ENCODE data around the gene MARCHF4. TPM values are rescaled to one million over a fixed set of nuclear protein-coding genes. Genes with fewer than 3 reads are reported as not detected.

MARCHF4 gene, protein sequence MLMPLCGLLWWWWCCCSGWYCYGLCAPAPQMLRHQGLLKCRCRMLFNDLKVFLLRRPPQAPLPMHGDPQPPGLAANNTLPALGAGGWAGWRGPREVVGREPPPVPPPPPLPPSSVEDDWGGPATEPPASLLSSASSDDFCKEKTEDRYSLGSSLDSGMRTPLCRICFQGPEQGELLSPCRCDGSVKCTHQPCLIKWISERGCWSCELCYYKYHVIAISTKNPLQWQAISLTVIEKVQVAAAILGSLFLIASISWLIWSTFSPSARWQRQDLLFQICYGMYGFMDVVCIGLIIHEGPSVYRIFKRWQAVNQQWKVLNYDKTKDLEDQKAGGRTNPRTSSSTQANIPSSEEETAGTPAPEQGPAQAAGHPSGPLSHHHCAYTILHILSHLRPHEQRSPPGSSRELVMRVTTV
- total RNA-seq, result under 1 TPM in 2 of 4 donors, not detected in 2; under 0.01 to 0.14 TPM
- under 1 TPM in 1 of 3 donors, not detected in 2; 0.20 TPM for polyA plus RNA-seq

DNA sequence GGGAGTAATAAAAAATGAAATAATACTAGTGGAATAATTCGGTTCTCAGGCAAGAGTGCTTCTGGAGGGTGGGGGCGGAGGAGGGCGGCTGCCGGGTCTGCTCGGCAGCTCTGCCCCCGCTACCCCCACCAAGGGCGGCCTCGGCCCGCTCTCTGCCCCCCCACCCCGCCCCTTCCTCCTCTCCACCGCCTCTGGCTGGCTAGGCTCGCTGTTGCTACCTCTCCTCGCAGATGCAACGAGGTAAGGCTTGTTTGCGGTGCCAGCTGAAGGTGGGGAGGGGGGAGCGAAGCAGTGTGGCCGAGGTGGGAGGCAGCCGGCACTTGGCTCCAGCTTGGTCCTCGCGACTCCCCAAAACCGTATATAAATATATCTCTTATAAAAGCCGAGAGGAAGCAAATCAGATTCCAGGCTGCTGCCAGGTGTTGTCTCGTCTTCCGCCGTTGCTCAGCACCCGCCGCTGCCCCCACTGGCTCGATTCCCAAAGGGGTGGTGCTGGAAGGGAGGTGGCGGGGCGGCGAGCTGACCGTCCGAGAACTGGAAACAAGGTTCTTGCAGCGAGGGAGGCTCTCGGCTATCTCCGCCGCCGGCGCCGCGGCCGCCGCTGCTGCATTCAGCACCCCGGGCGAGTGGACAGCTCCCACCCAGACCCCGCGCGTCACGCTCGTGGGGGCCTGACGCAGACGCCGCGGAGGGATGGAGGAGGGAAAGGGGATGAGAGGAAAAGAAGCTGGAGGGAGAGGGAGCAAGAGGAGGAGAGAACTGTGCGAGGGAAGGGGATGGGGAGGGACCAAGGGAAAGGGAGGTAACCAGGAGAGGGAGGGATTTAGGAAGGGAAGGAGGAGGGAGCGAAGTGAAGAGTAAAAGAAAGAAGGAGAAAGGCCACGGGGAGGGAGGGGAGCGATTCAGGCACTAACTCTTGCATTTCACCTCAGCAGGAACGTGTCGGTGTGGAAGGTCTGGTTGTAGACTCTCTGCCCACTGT is at the start of gene MARCHF4:
Gene MARCHF4, minus strand, starts transcription at position 763 of the 982 bp plus-strand sequence. CDS start 2,223 bp downstream, outside the sequence.
- WGBS, 2 donors, result 1 to 3% methylated on average over 60 of the region's 60 CpGs
- H3K27me3 ChIP-seq, result peaks cover 19 to 66% (median 47%) of the 10 kb centered on the region in 3 donors
- no peaks in the 10 kb centered on the region for H3K9me3 ChIP-seq
- intact Hi-C loops (cut with DNase I), result no loop called here
- H3K4me1 ChIP-seq, result peaks cover 0 to 17% (median 13%) of the 10 kb centered on the region in 4 donors
- no peaks in the 10 kb centered on the region for H3K36me3 ChIP-seq
- TF ChIP-seq EP300 (IDR thresholded peaks at IDR 0.05) (no peak), POLR2AphosphoS5 (IDR thresholded peaks at IDR 0.05) (no peak), POLR2A (IDR thresholded peaks at IDR 0.05) (no peak)
- TF ChIP-seq, protein P1, sequence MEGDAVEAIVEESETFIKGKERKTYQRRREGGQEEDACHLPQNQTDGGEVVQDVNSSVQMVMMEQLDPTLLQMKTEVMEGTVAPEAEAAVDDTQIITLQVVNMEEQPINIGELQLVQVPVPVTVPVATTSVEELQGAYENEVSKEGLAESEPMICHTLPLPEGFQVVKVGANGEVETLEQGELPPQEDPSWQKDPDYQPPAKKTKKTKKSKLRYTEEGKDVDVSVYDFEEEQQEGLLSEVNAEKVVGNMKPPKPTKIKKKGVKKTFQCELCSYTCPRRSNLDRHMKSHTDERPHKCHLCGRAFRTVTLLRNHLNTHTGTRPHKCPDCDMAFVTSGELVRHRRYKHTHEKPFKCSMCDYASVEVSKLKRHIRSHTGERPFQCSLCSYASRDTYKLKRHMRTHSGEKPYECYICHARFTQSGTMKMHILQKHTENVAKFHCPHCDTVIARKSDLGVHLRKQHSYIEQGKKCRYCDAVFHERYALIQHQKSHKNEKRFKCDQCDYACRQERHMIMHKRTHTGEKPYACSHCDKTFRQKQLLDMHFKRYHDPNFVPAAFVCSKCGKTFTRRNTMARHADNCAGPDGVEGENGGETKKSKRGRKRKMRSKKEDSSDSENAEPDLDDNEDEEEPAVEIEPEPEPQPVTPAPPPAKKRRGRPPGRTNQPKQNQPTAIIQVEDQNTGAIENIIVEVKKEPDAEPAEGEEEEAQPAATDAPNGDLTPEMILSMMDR (IDR thresholded peaks at IDR 0.05), result no peak
- peak; percentile 74 for DNase-seq
- H3K4me3 ChIP-seq, result peak within 1 kb of the TSS in 3 of 4 donors; percentile 0 to 31 (median 7)
- H3K27ac ChIP-seq, result no peak within 1 kb of the TSS

DNA sequence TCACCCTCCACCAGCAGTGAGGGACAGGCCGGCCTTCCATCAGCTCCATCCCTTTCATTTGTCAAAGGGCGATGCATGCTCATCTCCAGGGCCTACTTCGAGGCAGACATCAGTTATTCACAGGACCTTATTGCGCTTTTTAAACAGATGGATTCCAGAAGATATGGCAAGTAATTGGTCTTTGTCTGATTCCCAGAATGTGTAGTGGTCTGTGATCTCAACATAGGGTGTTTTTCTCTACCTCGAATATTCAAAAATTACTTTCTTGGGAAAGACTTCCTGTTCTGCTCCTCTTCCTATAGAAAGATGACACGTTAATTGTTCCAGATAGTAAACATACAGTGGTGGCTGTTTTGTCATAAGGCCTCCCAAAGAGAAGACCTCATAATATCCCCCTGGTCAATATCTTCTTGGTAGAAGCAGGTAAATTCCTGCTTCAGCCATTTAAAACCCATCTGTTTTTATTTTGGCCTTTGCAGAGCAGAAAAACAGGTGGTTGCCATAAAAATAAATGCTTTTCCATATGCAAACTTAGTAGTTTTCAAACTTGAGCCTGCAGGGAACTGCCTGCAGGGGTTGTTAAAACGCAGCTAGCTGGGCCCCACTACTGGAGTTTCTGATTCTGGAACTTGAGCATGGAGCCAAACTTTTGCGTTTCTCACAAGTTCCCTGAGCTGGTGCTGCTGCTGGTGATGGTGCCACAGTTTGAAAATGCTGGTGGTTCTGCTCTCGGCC is 48.3 kb upstream of the MARCHF4 start:
- TF ChIP-seq EP300 (IDR thresholded peaks at IDR 0.05), result no peak
- TF ChIP-seq, protein P1 (IDR thresholded peaks at IDR 0.05), result no peak
- no peak for TF ChIP-seq POLR2AphosphoS5 (IDR thresholded peaks at IDR 0.05)
- TF ChIP-seq POLR2A (IDR thresholded peaks at IDR 0.05), result no peak
- no peak for DNase-seq
- no peaks in the 10 kb centered on the region for H3K9me3 ChIP-seq
- intact Hi-C loops (cut with DNase I), result no loop called here
- H3K27me3 ChIP-seq, result no peaks in the 10 kb centered on the region
- H3K4me3 ChIP-seq, result no peak overlapping the region
- WGBS, 2 donors, result 89 to 92% methylated on average over 9 of the region's 9 CpGs
- no peak overlapping the region for H3K27ac ChIP-seq
- peaks cover 17 to 97% (median 56%) of the 10 kb centered on the region in 4 donors for H3K36me3 ChIP-seq
- no peaks in the 10 kb centered on the region for H3K4me1 ChIP-seq

DNA sequence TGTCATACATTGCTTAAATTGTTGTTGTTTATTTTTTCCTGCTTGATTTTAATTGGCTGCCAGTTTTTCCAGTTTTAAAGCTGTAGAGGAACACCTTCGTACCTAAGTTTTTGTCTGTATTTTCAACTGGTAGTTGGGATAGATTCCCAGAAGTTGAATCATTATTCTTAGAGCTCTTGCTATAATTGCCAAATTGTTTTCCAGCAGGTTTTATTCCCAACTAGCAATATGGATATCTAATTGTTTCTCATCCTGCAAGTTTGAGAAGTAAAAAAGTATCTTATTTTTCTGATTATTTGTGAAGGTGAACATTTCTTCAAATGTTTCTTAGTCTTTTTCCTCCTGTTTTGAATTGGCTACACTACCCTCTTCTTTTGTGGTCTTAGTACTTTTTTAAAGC is 46.7 kb upstream of the MARCHF4 start:
- no peak overlapping the region for H3K27ac ChIP-seq
- no peaks in the 10 kb centered on the region for H3K9me3 ChIP-seq
- TF ChIP-seq EP300 (IDR thresholded peaks at IDR 0.05) (no peak), POLR2A (IDR thresholded peaks at IDR 0.05) (no peak), POLR2AphosphoS5 (IDR thresholded peaks at IDR 0.05) (no peak)
- TF ChIP-seq, protein P1 (IDR thresholded peaks at IDR 0.05), result no peak
- no peak for DNase-seq
- H3K4me1 ChIP-seq, result no peaks in the 10 kb centered on the region
- WGBS, 2 donors, result 84 to 93% methylated on average over 1 of the region's 1 CpG
- H3K36me3 ChIP-seq, result peaks cover 6 to 95% (median 48%) of the 10 kb centered on the region in 4 donors
- H3K27me3 ChIP-seq, result no peaks in the 10 kb centered on the region
- no peak overlapping the region for H3K4me3 ChIP-seq
- intact Hi-C loops (cut with DNase I), result no loop called here

DNA sequence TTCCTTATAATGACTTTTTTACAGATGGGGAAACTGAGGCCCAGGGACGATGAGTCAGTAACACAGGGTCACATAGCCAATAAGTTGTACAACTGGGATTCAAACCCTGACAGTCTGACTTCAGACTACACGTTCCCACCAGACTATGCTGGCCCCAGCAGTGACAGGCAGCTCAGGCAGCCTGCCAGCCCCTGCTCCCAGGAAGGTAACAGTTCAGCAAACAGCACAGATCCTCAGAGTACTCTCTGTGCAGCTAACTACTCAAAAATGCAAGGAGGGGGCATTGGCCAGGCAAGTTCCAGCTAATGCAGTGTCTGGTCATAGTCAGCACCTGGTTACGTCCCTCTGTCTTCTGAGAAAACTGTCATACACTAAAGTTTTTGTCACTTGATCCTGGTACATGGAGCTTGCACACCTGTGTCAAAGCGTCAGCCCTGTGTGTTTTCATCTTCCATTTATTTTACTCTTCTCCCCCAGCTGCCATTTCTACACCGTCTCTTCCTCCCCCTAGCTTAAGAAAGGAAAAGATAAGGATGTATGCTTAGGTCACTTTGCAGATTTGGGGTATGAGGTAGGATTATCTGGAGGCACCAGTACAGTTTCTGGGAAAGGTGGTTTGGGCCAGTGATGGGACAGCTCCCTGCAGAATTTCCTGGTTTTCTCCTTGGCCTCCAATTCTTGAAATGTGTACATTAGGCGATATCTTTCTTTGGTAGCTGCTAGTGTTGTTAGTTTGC is 44.5 kb upstream of the MARCHF4 start:
- Histone ChIP-seq H3K4me1 (peaks cover 0 to 11% (median 8%) of the 10 kb centered on the region in 4 donors), H3K9me3 (no peaks in the 10 kb centered on the region), H3K36me3 (peaks cover 0 to 72% (median 28%) of the 10 kb centered on the region in 4 donors), H3K4me3 (no peak overlapping the region), H3K27me3 (no peaks in the 10 kb centered on the region), H3K27ac (no peak overlapping the region)
- intact Hi-C loops (cut with DNase I), result no loop called here
- no peak for DNase-seq
- 92 to 94% methylated on average over 6 of the region's 6 CpGs for WGBS, 2 donors
- TF ChIP-seq, protein P1 (IDR thresholded peaks at IDR 0.05), result no peak
- TF ChIP-seq EP300 (IDR thresholded peaks at IDR 0.05) (no peak), POLR2AphosphoS5 (IDR thresholded peaks at IDR 0.05) (no peak), POLR2A (IDR thresholded peaks at IDR 0.05) (no peak)
